ENCODE results near the gene SEPTIN2. TPM values are rescaled to one million over a fixed set of nuclear protein-coding genes. Genes with fewer than 3 reads are reported as not detected.

SEPTIN2 gene
- total and polyA plus RNA-seq, 2 donors (not counting 3 experiments of a cell fraction or from before 2014, with no cell fraction given): 427 to 512 TPM

DNA sequence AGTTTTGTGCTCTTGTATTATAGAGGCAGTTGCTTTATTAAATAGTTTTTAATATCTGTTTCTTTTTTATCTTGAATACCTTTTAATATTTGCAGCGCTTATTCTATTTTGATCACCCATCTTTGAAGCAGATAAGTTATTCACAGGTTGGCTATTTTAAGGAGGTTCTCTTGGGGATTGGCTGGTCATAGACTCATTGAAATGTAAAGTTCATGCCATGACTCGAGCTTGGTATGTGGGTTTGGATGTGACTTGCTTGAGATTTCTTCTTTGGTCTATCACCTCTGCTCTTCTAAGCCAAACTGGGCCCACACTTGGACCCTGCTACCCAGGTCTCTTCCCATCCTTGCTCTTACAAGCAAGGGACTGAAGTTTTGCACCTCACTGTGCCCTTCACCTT, 74.0 kb downstream of the SEPTIN2 start:
- H3K79me2 ChIP-seq (ENCODE audit: control insufficient read depth, insufficient read depth, low read length): no peaks in the 10 kb centered on the region
- no TSS peak for BruUV-seq (replicated peaks)
- DNase-seq (ENCODE audit: low read depth, low spot score): no peak
- no peaks in the 10 kb centered on the region for H3K4me1 ChIP-seq (ENCODE audit: control insufficient read depth, extremely low read depth, insufficient read depth, low read length)
- H3K27me3 ChIP-seq (ENCODE audit: control insufficient read depth in 2 of 2, insufficient read depth in 2 of 2, low read length in 2 of 2): no peaks in the 10 kb centered on the region
- POLR2A ChIA-PET: no interaction called here
- H3K9me1 ChIP-seq (replicated peaks; ENCODE audit: control insufficient read depth, extremely low read depth, insufficient read depth, low read length): no peaks in the 10 kb centered on the region
- H2AFZ ChIP-seq (ENCODE audit: low read depth, low read length): no peak overlapping the region
- TF ChIP-seq, protein P1, sequence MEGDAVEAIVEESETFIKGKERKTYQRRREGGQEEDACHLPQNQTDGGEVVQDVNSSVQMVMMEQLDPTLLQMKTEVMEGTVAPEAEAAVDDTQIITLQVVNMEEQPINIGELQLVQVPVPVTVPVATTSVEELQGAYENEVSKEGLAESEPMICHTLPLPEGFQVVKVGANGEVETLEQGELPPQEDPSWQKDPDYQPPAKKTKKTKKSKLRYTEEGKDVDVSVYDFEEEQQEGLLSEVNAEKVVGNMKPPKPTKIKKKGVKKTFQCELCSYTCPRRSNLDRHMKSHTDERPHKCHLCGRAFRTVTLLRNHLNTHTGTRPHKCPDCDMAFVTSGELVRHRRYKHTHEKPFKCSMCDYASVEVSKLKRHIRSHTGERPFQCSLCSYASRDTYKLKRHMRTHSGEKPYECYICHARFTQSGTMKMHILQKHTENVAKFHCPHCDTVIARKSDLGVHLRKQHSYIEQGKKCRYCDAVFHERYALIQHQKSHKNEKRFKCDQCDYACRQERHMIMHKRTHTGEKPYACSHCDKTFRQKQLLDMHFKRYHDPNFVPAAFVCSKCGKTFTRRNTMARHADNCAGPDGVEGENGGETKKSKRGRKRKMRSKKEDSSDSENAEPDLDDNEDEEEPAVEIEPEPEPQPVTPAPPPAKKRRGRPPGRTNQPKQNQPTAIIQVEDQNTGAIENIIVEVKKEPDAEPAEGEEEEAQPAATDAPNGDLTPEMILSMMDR (IDR thresholded peaks at IDR 0.05; ENCODE audit: extremely low read depth in 1 of 2, insufficient read depth in 1 of 2, low read depth in 1 of 2, low read length in 2 of 2): no peak
- TF ChIP-seq MYC (IDR thresholded peaks at IDR 0.05; ENCODE audit: low read depth, low read length) (no peak), EZH2 (IDR thresholded peaks at IDR 0.05; ENCODE audit: borderline replicate concordance, low read depth, low read length, severe bottlenecking) (no peak), GATA2 (IDR thresholded peaks at IDR 0.05; ENCODE audit: insufficient read depth, insufficient read length, low read depth, low read length) (no peak), POLR2A (IDR thresholded peaks at IDR 0.05; ENCODE audit: low read depth, low read length) (no peak), POLR2AphosphoS5 (IDR thresholded peaks at IDR 0.05; ENCODE audit: insufficient read depth, low read depth, low read length) (no peak), JUN (IDR thresholded peaks at IDR 0.05; ENCODE audit: borderline replicate concordance, insufficient read depth, insufficient read length, low read depth) (no peak), FOS (IDR thresholded peaks at IDR 0.05; ENCODE audit: borderline replicate concordance, insufficient read depth, low read length) (no peak)
- TF ChIP-seq, protein P2, sequence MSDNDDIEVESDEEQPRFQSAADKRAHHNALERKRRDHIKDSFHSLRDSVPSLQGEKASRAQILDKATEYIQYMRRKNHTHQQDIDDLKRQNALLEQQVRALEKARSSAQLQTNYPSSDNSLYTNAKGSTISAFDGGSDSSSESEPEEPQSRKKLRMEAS (IDR thresholded peaks at IDR 0.05; ENCODE audit: insufficient read depth, insufficient read length): no peak
- no peaks in the 10 kb centered on the region for H3K9me3 ChIP-seq (replicated peaks; ENCODE audit: control insufficient read depth, insufficient read depth, low read length)
- dilution Hi-C loops (cut with MboI; ENCODE audit: extremely low pct_ligation_motif_present, low sequenced_read_pairs) (no loop called here), intact Hi-C loops (cut with micrococcal nuclease) (no loop called here)
- no peaks in the 10 kb centered on the region for H4K20me1 ChIP-seq (replicated peaks; ENCODE audit: control insufficient read depth, extremely low read depth, insufficient read depth, low read length)
- CTCF ChIA-PET: interaction anchor here (0.8 to 2.0 kb wide), 2 partner anchors 8 to 11 kb away, joined by 3 to 6 read pairs; no protein-coding TSS in a partner anchor
- H3K4me3 ChIP-seq (replicated peaks in 1 of 3; ENCODE audit: insufficient read depth in 1 of 3, low read depth in 1 of 3, low read length in 3 of 3): no peak overlapping the region
- H3K9ac ChIP-seq (replicated peaks; ENCODE audit: extremely low read depth, insufficient read depth, low read length): no peak overlapping the region
- no peak for FAIRE-seq
- no peaks in the 10 kb centered on the region for H3K36me3 ChIP-seq (ENCODE audit: control insufficient read depth in 2 of 2, extremely low read depth in 1 of 2, insufficient read depth in 2 of 2, low read length in 2 of 2)
- H3K4me2 ChIP-seq (ENCODE audit: insufficient read depth, low read length): no peak overlapping the region
- no peak overlapping the region for H3K27ac ChIP-seq (ENCODE audit: insufficient read depth, low read depth, low read length)
